Activated T-helper 1 cell treated with anti-CD3 and anti-CD28 coated beads, Interleukin-2, amount 50 U/mL, for 16 hours (primary cell): ENCODE data around the gene NBPF26.
A peak's percentile ranks its signal among the peaks of the same experiment; 100 is the strongest.
"Not testable (repeated sequence)": the region's sequence is repeated elsewhere in the genome, so short reads cannot be mapped to it uniquely, and the experiment has no call there.

Experiments used
- DNase-seq, 2 donors: peaks; one replicate each; pipeline ENCODE4 v3.0.0-alpha.2; 2020; ENCODE audit warnings: low read depth in 1 of 2, low spot score in 1 of 2

NBPF26 gene

DNA sequence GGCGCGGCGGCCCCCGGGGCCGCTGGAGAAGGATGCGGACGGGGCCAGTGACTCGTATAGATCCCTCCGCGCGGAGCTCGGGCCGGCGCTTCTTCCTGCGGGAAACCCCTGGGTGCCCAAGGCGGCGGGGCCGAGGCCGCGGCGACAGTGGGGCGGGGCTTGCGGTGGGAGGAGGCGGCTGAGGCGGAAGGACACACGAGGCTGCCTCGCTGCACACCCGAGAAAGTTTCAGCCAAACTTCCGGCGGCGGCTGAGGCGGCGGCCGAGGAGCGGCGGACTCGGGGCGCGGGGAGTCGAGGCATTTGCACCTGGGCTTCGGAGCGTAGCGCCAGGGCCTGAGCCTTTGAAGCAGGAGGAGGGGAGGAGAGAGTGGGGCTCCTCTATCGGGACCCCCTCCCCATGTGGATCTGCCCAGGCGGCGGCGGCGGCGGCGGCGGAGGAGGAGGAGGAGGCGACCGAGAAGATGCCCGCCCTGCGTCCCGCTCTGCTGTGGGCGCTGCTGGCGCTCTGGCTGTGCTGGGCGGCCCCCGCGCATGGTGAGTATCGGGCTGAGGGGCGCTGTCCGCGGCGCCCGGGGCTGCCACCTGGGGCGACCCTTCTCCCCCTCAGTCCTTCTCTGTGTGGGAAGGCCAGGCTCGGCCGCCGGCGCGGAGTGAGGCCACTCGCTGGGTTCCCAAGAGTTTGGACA, at the start of gene NBPF26:
Gene NBPF26 (plus strand): TSS at position 231 of the 688 bp plus-strand sequence.
- DNase-seq, result peak; percentile 55 to 61

GRCh38 chr1:120680106-120680819, 43.5 kb upstream of the NBPF26 start:
- not testable (repeated sequence) for DNase-seq

- DNase-seq, result not testable (repeated sequence)
Measured at GRCh38 chr1:120680938-120681337, 42.8 kb upstream of the NBPF26 start.

DNA sequence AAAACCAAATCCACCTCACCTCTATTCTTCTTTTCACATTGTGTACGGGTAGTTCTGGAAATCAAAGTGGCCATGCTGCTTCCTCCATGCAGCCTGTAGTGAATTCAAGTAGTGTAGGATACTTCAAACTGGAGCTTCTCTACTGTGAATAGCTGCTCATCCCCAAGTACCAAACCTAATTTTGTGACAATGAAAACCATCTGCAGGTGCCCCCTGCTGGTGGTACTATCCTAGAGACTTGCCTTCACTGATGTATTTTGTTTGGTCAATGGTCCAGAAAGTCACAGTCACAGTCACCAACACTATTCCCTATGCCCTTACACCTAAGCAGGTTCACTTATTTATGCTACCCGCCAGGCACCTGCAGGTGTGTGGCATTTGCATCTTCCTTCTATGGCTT, 39.3 kb upstream of the NBPF26 start:
- not testable (repeated sequence) for DNase-seq

DNA sequence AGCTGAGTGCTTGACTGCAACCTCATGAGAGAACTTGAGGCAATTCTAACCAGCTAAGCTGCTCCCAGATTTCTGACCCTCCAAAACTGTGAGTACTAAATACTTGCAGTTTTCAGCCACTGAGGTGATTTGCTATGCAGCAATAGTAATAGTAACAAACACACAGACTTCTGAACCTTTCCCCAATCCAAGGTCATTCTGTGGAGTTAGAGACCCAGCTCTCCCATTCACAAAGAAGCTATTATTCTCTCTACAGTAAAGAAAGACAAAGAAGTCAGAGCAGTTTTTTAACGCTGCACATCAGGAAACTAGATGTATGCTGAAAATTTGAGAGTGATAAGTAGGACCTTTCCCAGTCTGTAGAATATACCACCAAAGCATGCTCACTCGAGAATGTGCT, 38.1 kb upstream of the NBPF26 start:
- DNase-seq, result not testable (repeated sequence)

DNA sequence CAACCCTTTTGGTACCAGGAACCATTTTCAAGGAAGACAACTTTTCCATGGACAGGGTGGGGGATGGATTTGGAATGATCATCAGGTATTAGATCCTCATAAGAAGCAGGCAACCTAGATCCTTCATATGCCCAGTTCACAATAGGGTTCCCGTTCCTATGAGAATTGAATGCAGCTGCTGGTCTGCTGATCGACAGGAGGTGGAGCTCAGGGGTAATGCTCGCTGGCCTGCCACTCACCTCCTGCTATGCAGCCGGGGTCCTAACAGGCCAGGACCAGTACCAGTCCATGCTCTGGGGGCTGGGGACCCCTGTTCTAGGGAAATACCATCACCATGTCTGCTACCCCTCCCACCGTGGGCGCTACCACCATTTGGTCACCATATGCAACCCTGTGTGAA, 36.5 kb upstream of the NBPF26 start:
- DNase-seq, result not testable (repeated sequence)

- DNase-seq, result not testable (repeated sequence)
Measured at GRCh38 chr1:120700807-120701562, 22.8 kb upstream of the NBPF26 start.

DNA sequence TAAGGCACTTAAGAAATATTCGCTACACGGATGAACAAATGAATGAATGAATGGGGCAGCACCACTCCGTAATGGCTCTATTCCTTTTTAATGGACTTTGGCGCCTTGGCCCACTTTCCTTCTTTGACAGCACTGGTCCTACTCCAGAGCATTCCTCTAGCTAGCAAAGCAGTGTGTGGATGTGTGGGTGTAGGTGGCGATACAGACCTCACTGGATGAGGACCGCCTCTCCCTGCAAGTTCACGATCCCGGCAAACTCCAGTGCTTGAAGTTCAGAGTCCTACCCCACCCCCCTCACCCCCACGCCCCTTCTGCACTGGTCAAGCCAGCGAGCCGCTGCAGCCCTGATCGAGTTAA, 409 bp upstream of the NBPF26 start:
- not testable (repeated sequence) for DNase-seq

DNA sequence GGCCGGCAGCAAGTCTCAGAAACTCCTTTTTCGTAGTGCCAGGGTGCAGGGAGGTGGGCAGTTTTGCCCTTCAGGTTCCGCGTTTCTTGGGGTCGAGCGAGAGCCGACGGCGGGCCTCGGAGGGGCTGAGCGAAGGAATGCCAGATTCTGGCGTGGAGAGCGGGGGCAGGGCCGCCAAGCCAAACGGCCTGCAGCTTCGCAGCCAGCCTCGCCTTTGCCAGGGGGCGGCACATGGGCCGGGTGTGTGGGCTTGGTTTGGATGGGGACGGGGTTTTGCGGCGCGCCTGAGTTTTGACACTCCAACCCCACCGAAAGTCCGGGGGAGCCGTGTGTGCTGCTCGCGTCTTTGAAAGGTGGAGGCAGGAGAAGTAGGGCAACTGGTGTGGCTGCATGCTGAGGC, 762 bp downstream of the NBPF26 start:
- DNase-seq, result not testable (repeated sequence)

GRCh38 chr1:120728811-120729210, 5.1 kb downstream of the NBPF26 start:
- DNase-seq, result not testable (repeated sequence)

DNA sequence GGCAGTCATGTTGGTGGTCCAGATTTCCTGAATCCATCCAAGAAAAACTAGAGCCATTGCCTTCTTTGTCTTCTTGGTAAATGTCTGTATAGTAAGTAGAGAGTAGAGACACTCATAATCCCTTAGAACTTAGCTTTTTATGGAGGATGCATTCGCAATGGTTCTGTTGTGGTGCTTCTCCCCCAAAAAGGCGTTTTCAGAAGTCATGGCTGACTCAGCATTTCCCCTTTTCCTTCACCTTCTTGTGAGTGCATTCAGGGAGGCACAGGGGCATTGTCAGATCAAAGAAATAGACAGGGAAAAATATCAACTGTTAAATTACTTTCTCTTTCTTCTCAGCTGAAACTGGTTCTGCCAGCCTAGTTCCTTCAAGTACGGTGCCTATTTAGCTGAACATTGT, 45.3 kb downstream of the NBPF26 start:
- DNase-seq, result not testable (repeated sequence)

DNA sequence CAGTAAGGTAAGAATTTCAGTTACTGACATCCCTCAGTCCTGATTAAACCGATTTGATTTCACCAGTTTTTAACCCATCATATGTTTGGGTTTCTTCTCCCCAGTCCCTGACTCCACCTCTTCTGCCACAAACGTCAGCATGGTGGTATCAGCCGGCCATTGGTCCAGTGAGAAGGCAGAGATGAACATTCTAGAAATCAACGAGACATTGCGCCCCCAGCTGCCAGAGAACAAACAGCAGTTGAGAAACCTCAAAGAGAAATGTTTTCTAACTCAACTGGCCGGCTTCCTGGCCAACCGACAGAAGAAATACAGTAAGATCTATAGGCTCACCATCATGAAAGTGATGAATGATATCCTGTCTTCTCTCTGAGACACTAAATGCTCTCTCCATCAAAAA, 81.7 kb downstream of the NBPF26 start:
- not testable (repeated sequence) for DNase-seq

DNA sequence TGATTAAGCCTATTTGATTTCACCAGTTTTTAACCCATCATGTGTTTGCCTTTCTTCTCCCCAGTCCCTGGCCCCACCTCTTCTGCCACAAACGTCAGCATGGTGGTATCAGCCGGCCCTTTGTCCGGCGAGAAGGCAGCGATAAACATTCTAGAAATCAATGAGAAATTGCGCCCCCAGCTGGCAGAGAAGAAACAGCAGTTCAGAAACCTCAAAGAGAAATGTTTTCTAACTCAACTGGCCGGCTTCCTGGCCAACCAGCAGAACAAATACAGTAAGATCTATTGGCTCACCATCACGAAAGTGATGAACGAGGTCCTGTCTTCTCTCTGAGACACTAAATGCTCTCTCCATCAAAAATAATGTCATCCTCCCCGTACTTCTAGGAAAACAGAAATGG, 88.1 kb downstream of the NBPF26 start:
- DNase-seq, result not testable (repeated sequence)

DNA sequence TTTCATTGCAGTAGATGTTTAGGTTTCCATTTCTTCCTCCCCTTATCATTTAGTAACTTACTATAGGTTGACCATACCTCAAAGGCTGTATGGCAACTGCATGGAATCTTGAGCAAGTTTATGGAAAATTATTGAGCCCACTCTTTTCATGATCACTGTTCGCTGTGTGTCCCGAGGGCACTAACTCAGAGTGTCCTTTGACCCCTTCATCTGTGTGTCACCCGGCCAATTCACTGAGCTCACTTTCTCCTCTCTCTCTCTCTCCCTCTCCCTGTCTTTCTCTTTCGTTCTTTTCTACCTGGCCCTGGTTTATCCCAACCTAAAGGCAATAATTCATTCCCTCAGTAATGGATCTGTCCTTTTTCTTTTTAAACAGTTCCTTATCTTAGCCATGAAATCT, 101.3 kb downstream of the NBPF26 start:
- not testable (repeated sequence) for DNase-seq

DNA sequence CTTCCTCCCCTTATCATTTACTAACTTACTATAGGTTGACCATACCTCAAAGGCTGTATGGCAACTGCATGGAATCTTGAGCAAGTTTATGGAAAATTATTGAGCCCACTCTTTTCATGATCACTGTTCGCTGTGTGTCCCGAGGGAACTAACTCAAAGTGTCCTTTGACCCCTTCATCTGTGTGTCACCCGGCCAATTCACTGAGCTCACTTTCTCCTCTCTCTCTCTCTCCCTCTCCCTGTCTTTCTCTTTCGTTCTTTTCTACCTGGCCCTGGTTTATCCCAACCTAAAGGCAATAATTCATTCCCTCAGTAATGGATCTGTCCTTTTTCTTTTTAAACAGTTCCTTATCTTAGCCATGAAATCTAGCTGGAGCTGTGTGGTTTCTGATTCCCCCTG, 102.9 kb downstream of the NBPF26 start:
- DNase-seq, result not testable (repeated sequence)

DNA sequence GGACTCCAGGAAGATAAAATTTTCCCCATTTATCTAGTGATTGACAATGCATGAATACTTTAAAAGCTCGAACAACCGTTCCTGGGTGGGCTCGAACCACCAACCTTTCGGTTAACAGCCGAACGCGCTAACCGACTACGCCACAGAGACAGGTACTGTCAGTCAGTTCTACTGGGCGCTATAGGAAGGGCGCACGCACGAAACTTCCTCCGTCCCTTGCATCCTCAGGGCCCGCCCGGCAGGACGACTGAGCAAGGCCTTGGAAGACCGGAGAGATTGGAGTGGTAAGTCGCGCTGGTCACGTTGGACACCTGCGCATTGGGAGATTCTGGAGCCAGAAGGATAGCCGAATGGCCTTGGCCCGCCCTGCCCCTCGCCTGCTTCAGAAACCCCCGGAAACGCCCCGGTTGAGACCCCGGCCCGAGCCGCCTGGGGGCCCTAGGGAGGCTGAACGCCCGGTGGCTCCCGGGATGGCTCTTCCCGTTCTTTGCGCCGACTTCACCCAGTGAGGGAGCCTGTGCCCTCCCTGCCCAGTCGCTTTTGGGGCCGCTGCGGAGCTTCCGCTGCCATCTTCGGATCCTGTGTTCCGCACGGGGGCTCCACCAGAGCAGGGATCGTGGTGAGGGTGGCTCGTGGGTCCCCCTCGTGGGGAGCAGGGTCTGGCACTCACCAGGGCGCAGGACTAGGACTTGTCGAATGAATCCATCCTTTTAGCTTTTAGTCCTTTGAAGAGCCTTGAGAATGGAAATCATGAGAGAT, 120.6 kb downstream of the NBPF26 start:
- peak; percentile 49 to 63 for DNase-seq

- DNase-seq, result peak in 1 of 2 donors; percentile 3
Measured at GRCh38 chr1:120844945-120845330, 121.2 kb downstream of the NBPF26 start.

- peak in 1 of 2 donors; percentile 10 for DNase-seq
Measured at GRCh38 chr1:120849400-120850286, 125.9 kb downstream of the NBPF26 start.

DNA sequence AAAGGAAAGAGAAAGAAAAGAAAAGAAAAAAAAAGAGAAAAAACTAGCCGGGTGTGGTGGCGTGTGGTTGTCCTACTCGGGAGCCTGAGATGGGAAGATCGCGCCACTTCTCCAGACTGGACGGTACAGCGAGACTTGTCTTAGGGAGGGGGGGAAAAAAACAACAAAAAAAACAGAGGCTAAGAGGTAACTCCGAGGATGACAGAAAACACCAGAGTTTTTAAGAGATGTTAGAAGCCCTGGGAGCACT, 126.5 kb downstream of the NBPF26 start:
- DNase-seq, result not testable (repeated sequence)
